GM23248 (cell line): Measurements from ENCODE around the gene SLC25A33.

Source experiments
- EZH2 ChIP-seq: fragments of 200-600 bp; sonication (generic); IDR thresholded peaks from 2 replicates; pipeline ENCODE4 v1.6.1; 2018; ENCODE audit warnings: antibody characterized with exemption, mild to moderate bottlenecking; ENCODE audit not compliant: insufficient read depth, poor library complexity, severe bottlenecking
- EZH2phosphoT487 ChIP-seq: fragments of 200-600 bp; sonication (generic); IDR thresholded peaks from 2 replicates; pipeline ENCODE4 v1.6.1; 2018; ENCODE audit warnings: antibody characterized with exemption, moderate library complexity, mild to moderate bottlenecking, low read depth; ENCODE audit not compliant: insufficient read depth

DNA sequence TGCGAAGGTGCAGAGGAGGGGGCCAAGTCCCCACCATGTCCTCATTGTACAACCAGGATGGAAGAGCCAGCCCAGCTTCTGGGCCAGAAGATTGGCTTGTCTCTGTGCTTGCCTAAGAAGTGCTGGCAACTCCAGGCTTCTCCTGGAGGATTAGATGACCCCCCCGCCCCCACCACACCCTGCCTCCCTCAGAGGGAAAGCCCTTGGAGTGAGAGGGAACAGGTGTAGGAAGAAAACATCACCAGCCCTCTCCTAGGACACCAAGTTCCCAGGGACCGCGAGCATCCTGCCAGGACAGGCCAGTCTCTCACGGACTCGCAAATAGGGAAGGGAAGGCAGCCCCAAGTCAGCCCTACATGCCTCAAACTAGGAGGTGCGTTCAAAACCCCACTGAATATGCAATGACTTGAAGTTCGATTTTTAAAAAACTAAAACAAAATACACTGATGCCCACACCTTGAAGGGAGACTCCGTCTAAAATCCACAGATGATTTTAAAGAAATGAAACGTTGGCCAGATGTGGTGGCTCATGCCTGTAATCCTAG, 20.7 kb upstream of the SLC25A33 start:
- TF ChIP-seq EZH2phosphoT487 = no peak
- no peak for TF ChIP-seq EZH2
